Measurements from ENCODE around the gene PCNX2. TPM values are rescaled to one million over a fixed set of nuclear protein-coding genes. Genes with fewer than 3 reads are reported as not detected.

The PCNX2 gene
- total RNA-seq, 1 donor from 2014 or later = 25.5 TPM

GRCh38 chr1:233211595-233211994 is 83.9 kb downstream of the PCNX2 start:
- H4K20me1 ChIP-seq (ENCODE audit: insufficient read depth, low read length) = no peaks in the 10 kb centered on the region
- TF ChIP-seq CTCF (IDR thresholded peaks at IDR 0.05; ENCODE audit: insufficient read depth, low read depth, low read length) (no peak), EZH2 (IDR thresholded peaks at IDR 0.05; ENCODE audit: insufficient read depth, low read length) (no peak)
- no peak overlapping the region for H3K4me3 Mint-ChIP-seq (ENCODE audit: unreplicated experiment)
- no peak overlapping the region for H3K27ac Mint-ChIP-seq (ENCODE audit: unreplicated experiment)
- FAIRE-seq (no peak), DNase-seq (ENCODE audit: low read depth) (no peak)
- H3K27me3 ChIP-seq (ENCODE audit: insufficient read depth, low read length) = no peaks in the 10 kb centered on the region
- no peaks in the 10 kb centered on the region for H3K79me2 ChIP-seq (ENCODE audit: insufficient read depth, low read length)
- H3K36me3 ChIP-seq (ENCODE audit: insufficient read depth, low read length) = no peaks in the 10 kb centered on the region
- no peaks in the 10 kb centered on the region for H3K9me3 ChIP-seq (ENCODE audit: insufficient read depth, low read depth, low read length)
- peaks cover 13% of the 10 kb centered on the region for H3K36me3 Mint-ChIP-seq (ENCODE audit: low read depth, unreplicated experiment)
- peaks cover 15% of the 10 kb centered on the region for H3K4me1 Mint-ChIP-seq (ENCODE audit: low read depth, unreplicated experiment)
- no peak overlapping the region for H3K9ac ChIP-seq (ENCODE audit: low read length)
- H3K27ac ChIP-seq (ENCODE audit: low read depth, low read length) = no peak overlapping the region
- H3K4me3 ChIP-seq (ENCODE audit: insufficient read depth, low read depth, low read length) = no peak overlapping the region
- H3K4me2 ChIP-seq (ENCODE audit: low read length) = no peak overlapping the region
- no peaks in the 10 kb centered on the region for H3K27me3 Mint-ChIP-seq (ENCODE audit: low read depth, unreplicated experiment)
- no peak overlapping the region for H2AFZ ChIP-seq (ENCODE audit: low read depth, low read length)
- H3K9me3 Mint-ChIP-seq (ENCODE audit: unreplicated experiment) = no peaks in the 10 kb centered on the region
- H3K4me1 ChIP-seq (ENCODE audit: insufficient read depth, low read length) = no peaks in the 10 kb centered on the region

GRCh38 chr1:233211106-233211505 is 84.4 kb downstream of the PCNX2 start:
- no peaks in the 10 kb centered on the region for H3K9me3 ChIP-seq (ENCODE audit: insufficient read depth, low read depth, low read length)
- no peak overlapping the region for H2AFZ ChIP-seq (ENCODE audit: low read depth, low read length)
- H3K4me3 ChIP-seq (ENCODE audit: insufficient read depth, low read depth, low read length) = no peak overlapping the region
- Mint-ChIP-seq H3K4me3 (ENCODE audit: unreplicated experiment) (no peak overlapping the region), H3K9me3 (ENCODE audit: unreplicated experiment) (no peaks in the 10 kb centered on the region), H3K36me3 (ENCODE audit: low read depth, unreplicated experiment) (peaks cover 17% of the 10 kb centered on the region), H3K4me1 (ENCODE audit: low read depth, unreplicated experiment) (peaks cover 14% of the 10 kb centered on the region), H3K27ac (ENCODE audit: unreplicated experiment) (no peak overlapping the region), H3K27me3 (ENCODE audit: low read depth, unreplicated experiment) (no peaks in the 10 kb centered on the region)
- H3K27ac ChIP-seq (ENCODE audit: low read depth, low read length) = no peak overlapping the region
- no peaks in the 10 kb centered on the region for H4K20me1 ChIP-seq (ENCODE audit: insufficient read depth, low read length)
- H3K79me2 ChIP-seq (ENCODE audit: insufficient read depth, low read length) = no peaks in the 10 kb centered on the region
- peaks cover 2% of the 10 kb centered on the region for H3K36me3 ChIP-seq (ENCODE audit: insufficient read depth, low read length)
- no peaks in the 10 kb centered on the region for H3K27me3 ChIP-seq (ENCODE audit: insufficient read depth, low read length)
- TF ChIP-seq EZH2 (IDR thresholded peaks at IDR 0.05; ENCODE audit: insufficient read depth, low read length) (no peak), CTCF (IDR thresholded peaks at IDR 0.05; ENCODE audit: insufficient read depth, low read depth, low read length) (no peak)
- FAIRE-seq = no peak
- H3K9ac ChIP-seq (ENCODE audit: low read length) = no peak overlapping the region
- DNase-seq (ENCODE audit: low read depth) = no peak
- no peaks in the 10 kb centered on the region for H3K4me1 ChIP-seq (ENCODE audit: insufficient read depth, low read length)
- H3K4me2 ChIP-seq (ENCODE audit: low read length) = no peak overlapping the region

GRCh38 chr1:233209481-233209880 is 86.0 kb downstream of the PCNX2 start:
- H3K36me3 ChIP-seq (ENCODE audit: insufficient read depth, low read length) = peaks cover 3% of the 10 kb centered on the region
- H3K9me3 ChIP-seq (ENCODE audit: insufficient read depth, low read depth, low read length) = no peaks in the 10 kb centered on the region
- no peak overlapping the region for H3K9ac ChIP-seq (ENCODE audit: low read length)
- Mint-ChIP-seq H3K4me3 (ENCODE audit: unreplicated experiment) (no peak overlapping the region), H3K4me1 (ENCODE audit: low read depth, unreplicated experiment) (peaks cover 6% of the 10 kb centered on the region), H3K36me3 (ENCODE audit: low read depth, unreplicated experiment) (peaks cover 20% of the 10 kb centered on the region), H3K27me3 (ENCODE audit: low read depth, unreplicated experiment) (no peaks in the 10 kb centered on the region), H3K9me3 (ENCODE audit: unreplicated experiment) (no peaks in the 10 kb centered on the region), H3K27ac (ENCODE audit: unreplicated experiment) (no peak overlapping the region)
- no peak for DNase-seq (ENCODE audit: low read depth)
- H3K79me2 ChIP-seq (ENCODE audit: insufficient read depth, low read length) = no peaks in the 10 kb centered on the region
- TF ChIP-seq CTCF (IDR thresholded peaks at IDR 0.05; ENCODE audit: insufficient read depth, low read depth, low read length) (no peak), EZH2 (IDR thresholded peaks at IDR 0.05; ENCODE audit: insufficient read depth, low read length) (no peak)
- FAIRE-seq = no peak
- H3K27me3 ChIP-seq (ENCODE audit: insufficient read depth, low read length) = no peaks in the 10 kb centered on the region
- no peak overlapping the region for H3K4me2 ChIP-seq (ENCODE audit: low read length)
- no peak overlapping the region for H3K27ac ChIP-seq (ENCODE audit: low read depth, low read length)
- H2AFZ ChIP-seq (ENCODE audit: low read depth, low read length) = no peak overlapping the region
- H3K4me1 ChIP-seq (ENCODE audit: insufficient read depth, low read length) = no peaks in the 10 kb centered on the region
- no peaks in the 10 kb centered on the region for H4K20me1 ChIP-seq (ENCODE audit: insufficient read depth, low read length)
- H3K4me3 ChIP-seq (ENCODE audit: insufficient read depth, low read depth, low read length) = no peak overlapping the region

Measured in astrocyte (in vitro differentiated cells and primary cell).